Urinary bladder (tissue), 4 donors: ENCODE results near the gene CBLL2. TPM values are rescaled to one million over a fixed set of nuclear protein-coding genes. Genes with fewer than 3 reads are reported as not detected.

ENCODE experiments used
- DNase-seq: peaks from one replicate; pipeline ENCODE4 v3.0.0-alpha.2; 2015; ENCODE audit errors: extremely low spot score
- H3K27ac ChIP-seq: one replicate; pipeline ENCODE4 v1.5.1; 2013; ENCODE audit warnings: low read depth, mild to moderate bottlenecking, moderate library complexity
- H3K36me3 ChIP-seq: one replicate; pipeline ENCODE4 v1.6.1; 2013; ENCODE audit warnings: mild to moderate bottlenecking, moderate library complexity; ENCODE audit not compliant: insufficient read depth
- H3K4me1 ChIP-seq: one replicate; pipeline ENCODE4 v1.6.1; 2013; ENCODE audit warnings: mild to moderate bottlenecking, moderate library complexity; ENCODE audit not compliant: insufficient read depth
- H3K4me3 ChIP-seq: one replicate; pipeline ENCODE4 v1.5.1; 2013; ENCODE audit warnings: low read depth, low read length
- WGBS: extraction: QIAGEN DNeasy Blood & Tissue Kit; methylation state at CpG from one replicate; pipeline ENCODE4 v1.1.7; 2013; 5-methylcytosine and 5-hydroxymethylcytosine counted together
- polyA plus RNA-seq: library from polyadenylated mRNA; stranded (reverse); fragments of 200-250 nt; gene quantifications from one replicate; pipeline ENCODE4 v1.2.3, GENCODE V29; 2013
- total RNA-seq: library from RNA; depleted of rRNA; stranded (reverse); fragments of >200 nt; gene quantifications from one replicate; pipeline ENCODE4 v1.2.3, GENCODE V29; 2014
- donor health status: healthy with polysubstance abuse.
- donor health status: healthy.

Gene CBLL2
- total and polyA plus RNA-seq, 2 donors: not detected

DNA sequence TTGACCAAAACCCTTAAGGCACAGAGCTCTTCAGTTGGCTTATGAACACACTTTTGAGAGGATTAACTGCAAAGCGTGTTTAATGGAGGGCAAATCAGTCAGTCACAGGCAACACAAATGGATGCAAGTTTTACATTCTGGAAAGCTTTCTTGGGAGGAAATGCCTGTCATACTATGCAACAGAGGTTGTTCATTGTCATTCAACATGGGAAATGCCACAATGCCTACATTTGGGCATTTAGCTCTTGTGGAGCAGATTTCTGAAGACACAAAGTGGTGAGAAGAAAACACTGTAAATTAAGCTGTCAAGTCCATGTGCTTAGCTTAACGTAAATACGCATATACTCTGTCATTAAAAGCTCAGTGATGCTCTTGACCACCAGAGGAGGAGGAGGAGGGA is 41.1 kb downstream of the CBLL2 start:
- Histone ChIP-seq H3K4me1 (no peaks in the 10 kb centered on the region), H3K4me3 (no peak overlapping the region), H3K36me3 (no peaks in the 10 kb centered on the region), H3K27ac (no peak overlapping the region)
- WGBS: 47% methylated on average over 3 of the region's 3 CpGs
- DNase-seq: no peak

DNA sequence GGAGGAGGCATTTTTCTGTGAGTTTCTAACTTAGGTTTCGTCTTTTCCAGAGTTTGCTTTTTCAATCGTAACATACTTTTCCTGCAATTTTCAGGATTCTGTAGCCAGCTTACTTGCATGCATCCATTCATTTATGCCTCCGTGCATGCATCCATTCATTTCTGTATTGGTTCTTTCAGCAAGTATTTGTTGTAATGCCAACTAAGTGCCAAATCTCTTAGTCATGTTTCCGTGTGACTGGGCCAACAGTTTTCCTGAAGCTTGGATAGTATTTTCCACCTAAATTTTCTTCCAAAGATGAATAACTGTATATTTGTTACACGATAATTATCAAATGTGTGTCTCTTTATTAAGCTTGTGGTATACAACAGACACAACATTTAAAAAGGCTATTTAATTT is 41.5 kb downstream of the CBLL2 start:
- no peaks in the 10 kb centered on the region for H3K4me1 ChIP-seq
- H3K36me3 ChIP-seq: no peaks in the 10 kb centered on the region
- H3K4me3 ChIP-seq: no peak overlapping the region
- H3K27ac ChIP-seq: no peak overlapping the region
- DNase-seq: no peak
- WGBS: 66% methylated on average over 5 of the region's 5 CpGs

DNA sequence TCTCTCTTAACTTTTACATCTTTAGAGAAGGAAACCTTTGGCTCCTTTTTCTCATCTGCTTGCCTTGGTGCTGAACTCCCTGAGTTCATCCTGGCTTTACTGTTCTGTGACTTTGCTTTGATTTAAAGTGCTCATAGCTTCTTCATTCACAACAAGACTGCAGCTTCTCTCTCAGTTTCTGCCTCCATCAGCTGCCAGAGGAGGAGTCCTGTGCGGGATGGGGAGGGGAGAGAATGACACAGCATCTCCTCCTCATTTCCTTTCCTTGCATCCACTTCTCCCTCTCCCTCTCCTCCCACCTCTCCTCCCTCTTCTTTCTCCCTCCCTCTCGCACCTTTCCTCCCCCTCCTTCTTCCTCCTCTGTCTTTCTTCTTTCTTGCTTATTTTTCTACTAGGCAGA is 42.0 kb downstream of the CBLL2 start:
- Histone ChIP-seq H3K36me3 (no peaks in the 10 kb centered on the region), H3K27ac (no peak overlapping the region), H3K4me3 (no peak overlapping the region), H3K4me1 (no peaks in the 10 kb centered on the region)
- WGBS: 29% methylated on average over 2 of the region's 2 CpGs
- DNase-seq: no peak

DNA sequence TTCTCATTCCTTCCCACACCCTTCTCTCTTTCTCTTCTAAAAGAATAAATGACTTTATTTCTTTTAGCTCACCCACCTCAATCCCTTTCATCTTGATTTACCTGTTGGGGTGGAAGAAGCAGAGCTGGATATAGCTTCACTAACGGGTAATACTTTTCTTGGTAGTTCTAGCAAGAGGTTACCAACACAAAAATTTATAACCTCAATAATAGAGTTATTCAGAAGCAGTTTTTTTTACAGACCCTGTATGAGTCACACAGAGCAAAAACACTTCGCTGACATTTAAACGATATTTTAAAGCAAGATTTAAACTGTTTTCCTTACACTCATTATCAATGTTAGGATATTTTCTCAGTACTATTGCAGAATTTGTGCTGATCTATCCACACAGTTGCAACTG is 42.4 kb downstream of the CBLL2 start:
- 65% methylated on average over 3 of the region's 3 CpGs for WGBS
- DNase-seq: no peak
- no peak overlapping the region for H3K4me3 ChIP-seq
- no peak overlapping the region for H3K27ac ChIP-seq
- no peaks in the 10 kb centered on the region for H3K4me1 ChIP-seq
- no peaks in the 10 kb centered on the region for H3K36me3 ChIP-seq

DNA sequence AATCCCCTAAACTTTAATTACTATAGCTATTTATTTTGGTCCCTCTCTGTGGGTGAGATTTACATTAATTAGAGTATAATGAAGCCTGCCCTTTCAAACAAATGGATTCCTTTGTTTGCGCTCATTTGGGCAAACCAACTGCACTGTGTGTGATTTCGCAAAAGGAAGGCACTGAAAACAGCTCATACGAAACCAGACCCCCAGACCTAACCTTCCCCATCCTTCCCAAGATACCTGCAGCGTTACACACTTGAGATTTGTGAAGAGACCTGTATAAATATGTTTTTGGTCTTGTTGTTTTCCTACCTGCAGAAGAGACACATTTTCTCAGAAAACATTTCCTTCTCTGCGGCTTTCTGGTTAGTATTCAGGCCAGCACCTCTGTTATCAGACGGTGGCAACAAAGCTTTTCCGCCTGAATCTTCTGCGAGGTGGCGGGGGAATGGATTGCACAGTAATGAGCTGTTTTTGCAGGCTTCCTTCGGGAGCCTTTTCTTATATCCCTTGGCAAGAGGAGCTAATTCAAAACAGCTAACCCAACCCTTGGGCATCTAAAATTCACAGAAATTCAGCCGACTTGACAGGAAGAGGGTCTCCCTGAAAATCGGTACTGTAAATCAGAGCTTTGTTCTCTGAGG is 47.6 kb downstream of the CBLL2 start:
- WGBS: 75% methylated on average over 12 of the region's 12 CpGs
- no peaks in the 10 kb centered on the region for H3K4me1 ChIP-seq

DNA sequence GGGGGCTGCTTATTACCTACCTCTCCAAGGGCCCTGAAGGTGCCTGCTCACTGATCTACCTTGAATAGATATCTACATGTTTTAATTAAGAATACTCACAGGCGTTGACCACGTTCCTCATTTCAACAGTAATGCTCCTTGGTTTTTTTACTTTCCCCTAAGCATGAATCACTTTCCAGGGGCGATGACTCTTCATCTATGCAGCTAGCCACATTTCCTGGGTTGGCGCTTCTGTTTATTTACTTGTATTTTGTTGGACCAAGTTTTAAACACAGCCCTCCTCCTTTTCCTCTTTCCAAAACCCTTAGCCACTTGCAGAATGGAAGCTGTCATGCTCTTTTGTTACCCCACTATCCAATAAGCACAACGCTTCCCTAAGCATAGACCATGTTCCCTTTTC is 50.8 kb downstream of the CBLL2 start:
- Histone ChIP-seq H3K27ac (no peak overlapping the region), H3K36me3 (no peaks in the 10 kb centered on the region), H3K4me1 (no peaks in the 10 kb centered on the region), H3K4me3 (no peak overlapping the region)
- DNase-seq: no peak
- WGBS: 89% methylated on average over 5 of the region's 5 CpGs

More for the DNA sequence above, 47.6 kb downstream of the CBLL2 start:
- no peak for DNase-seq
- H3K36me3 ChIP-seq: no peaks in the 10 kb centered on the region
- no peak overlapping the region for H3K27ac ChIP-seq
- no peak overlapping the region for H3K4me3 ChIP-seq

Other genes starting within 250 kb of the CBLL2 start
- 0.53 TPM for gene PHEX, start 240.6 kb upstream of the CBLL2 start, total RNA-seq
- 0.10 TPM for gene PHEX, start 240.6 kb upstream of the CBLL2 start, polyA plus RNA-seq